Vagina (tissue), 2 donors: ENCODE measurements around the gene RNF26.

Experiments used
- POLR2A ChIP-seq, 2 donors: fragments of 450-650 bp; IDR thresholded peaks; one replicate each; pipeline ENCODE4 v1.6.1; 2017; ENCODE audit warnings: antibody characterized with exemption in 2 of 2, mild to moderate bottlenecking in 2 of 2, moderate library complexity in 2 of 2
- TF ChIP-seq, protein P1 (sequence below), 3 experiments: fragments of 450-650 bp in 2 of 3; fragments of 200-600 bp in 1 of 3; sonication (generic) in 1 of 3; IDR thresholded peaks; one replicate each; pipeline ENCODE4 v1.5.1; 2017 to 2019; ENCODE audit warnings: antibody characterized with exemption in 3 of 3, mild to moderate bottlenecking in 2 of 3, moderate library complexity in 2 of 3

DNA sequence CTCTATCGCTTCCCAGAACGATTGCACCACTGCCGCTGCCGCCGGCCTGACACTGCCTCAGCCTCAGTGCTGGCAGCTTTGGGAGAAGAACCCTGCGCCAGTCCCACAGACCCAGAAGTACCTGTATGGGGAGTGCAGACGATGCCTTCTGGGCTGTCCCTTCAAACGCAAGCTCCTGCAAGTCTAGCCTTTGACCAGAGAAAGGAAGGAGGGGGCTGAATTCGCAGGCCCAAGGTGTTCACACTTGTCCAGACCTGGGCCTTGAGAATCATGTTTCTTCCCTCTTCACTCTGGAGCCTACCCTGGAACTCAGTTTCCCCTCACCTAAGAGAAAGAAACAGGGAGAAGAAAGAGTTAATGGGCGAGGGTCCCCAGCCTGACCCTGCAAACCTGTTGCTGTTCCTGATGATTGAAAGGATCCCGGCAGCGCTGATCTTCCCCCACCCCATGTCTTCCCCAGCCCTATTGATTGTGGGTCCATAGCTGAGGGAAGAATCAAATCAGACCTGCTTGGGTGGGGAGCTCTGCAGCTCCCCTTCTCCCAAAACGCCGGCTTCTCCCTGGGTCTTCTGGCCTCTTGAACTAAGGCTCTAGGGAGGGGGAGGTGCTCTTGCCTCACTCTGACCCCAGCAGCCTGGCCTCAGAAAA is 16.6 kb upstream of the RNF26 start:
- no peak for TF ChIP-seq POLR2A (IDR thresholded peaks at IDR 0.05)
- TF ChIP-seq, protein P1, sequence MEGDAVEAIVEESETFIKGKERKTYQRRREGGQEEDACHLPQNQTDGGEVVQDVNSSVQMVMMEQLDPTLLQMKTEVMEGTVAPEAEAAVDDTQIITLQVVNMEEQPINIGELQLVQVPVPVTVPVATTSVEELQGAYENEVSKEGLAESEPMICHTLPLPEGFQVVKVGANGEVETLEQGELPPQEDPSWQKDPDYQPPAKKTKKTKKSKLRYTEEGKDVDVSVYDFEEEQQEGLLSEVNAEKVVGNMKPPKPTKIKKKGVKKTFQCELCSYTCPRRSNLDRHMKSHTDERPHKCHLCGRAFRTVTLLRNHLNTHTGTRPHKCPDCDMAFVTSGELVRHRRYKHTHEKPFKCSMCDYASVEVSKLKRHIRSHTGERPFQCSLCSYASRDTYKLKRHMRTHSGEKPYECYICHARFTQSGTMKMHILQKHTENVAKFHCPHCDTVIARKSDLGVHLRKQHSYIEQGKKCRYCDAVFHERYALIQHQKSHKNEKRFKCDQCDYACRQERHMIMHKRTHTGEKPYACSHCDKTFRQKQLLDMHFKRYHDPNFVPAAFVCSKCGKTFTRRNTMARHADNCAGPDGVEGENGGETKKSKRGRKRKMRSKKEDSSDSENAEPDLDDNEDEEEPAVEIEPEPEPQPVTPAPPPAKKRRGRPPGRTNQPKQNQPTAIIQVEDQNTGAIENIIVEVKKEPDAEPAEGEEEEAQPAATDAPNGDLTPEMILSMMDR (IDR thresholded peaks at IDR 0.05), result no peak
